ENCODE data around the gene EFR3B. TPM values are rescaled to one million over a fixed set of nuclear protein-coding genes. Genes with fewer than 3 reads are reported as not detected.

The EFR3B gene
- total and polyA plus RNA-seq, 2 of the 4 experiments (the other 2 are of a cell fraction): 0.38 to 0.90 TPM

GRCh38 chr2:25119263-25119662, 77.4 kb downstream of the EFR3B start:
- Histone ChIP-seq H3K27me3 (ENCODE audit: control insufficient read depth, insufficient read depth, low read length) (no peaks in the 10 kb centered on the region), H2AFZ (replicated peaks; ENCODE audit: low read length, poor library complexity) (no peak overlapping the region), H3K9me3 (ENCODE audit: control insufficient read depth, insufficient read depth, low read length) (no peaks in the 10 kb centered on the region), H2BK120ac (ENCODE audit: low read depth, low read length) (no peak overlapping the region), H2BK15ac (ENCODE audit: low read depth, low read length) (no peak overlapping the region), H2AK9ac (replicated peaks; ENCODE audit: low read depth, low read length, poor library complexity) (no peak overlapping the region), H3K23ac (ENCODE audit: low read depth, low read length) (no peak overlapping the region), H4K8ac (ENCODE audit: low read depth in 2 of 2, low read length in 2 of 2) (no peak overlapping the region), H3K9ac (ENCODE audit: low read depth, low read length) (no peak overlapping the region), H3K4me3 (ENCODE audit: insufficient read depth, low read depth, low read length) (no peak overlapping the region), H3K4me2 (ENCODE audit: low read depth, low read length) (no peak overlapping the region), H4K5ac (ENCODE audit: low read depth, low read length) (no peak overlapping the region), H2AK5ac (ENCODE audit: low read depth, low read length) (no peak overlapping the region), H3K9me1 (ENCODE audit: insufficient read depth, low read length) (no peaks in the 10 kb centered on the region), H3K36me3 (ENCODE audit: control insufficient read depth, insufficient read depth, low read length) (no peaks in the 10 kb centered on the region), H2BK5ac (ENCODE audit: low read depth, low read length, poor library complexity, severe bottlenecking) (no peak overlapping the region), H3K56ac (ENCODE audit: extremely low read depth, insufficient read depth, low read length) (no peak overlapping the region), H2BK20ac (ENCODE audit: low read depth, low read length) (no peak overlapping the region), H4K20me1 (ENCODE audit: insufficient read depth, low read length) (no peaks in the 10 kb centered on the region), H3K27ac (ENCODE audit: insufficient read depth, low read length) (no peak overlapping the region), H3K4me1 (ENCODE audit: control insufficient read depth, insufficient read depth, low read length) (no peaks in the 10 kb centered on the region), H3K18ac (ENCODE audit: low read depth, low read length) (no peak overlapping the region), H3K79me1 (ENCODE audit: low read depth in 1 of 2, low read length in 2 of 2) (no peaks in the 10 kb centered on the region), H4K91ac (ENCODE audit: insufficient read depth, low read depth, low read length) (no peak overlapping the region), H3K14ac (replicated peaks; ENCODE audit: low read depth, low read length) (no peak overlapping the region), H3K4ac (ENCODE audit: low read depth, low read length) (no peak overlapping the region)
- dilution Hi-C loops (cut with HindIII; ENCODE audit: low sequenced_read_pairs, unreplicated experiment) (no loop called here), intact Hi-C loops (cut with micrococcal nuclease) (no loop called here), in situ Hi-C loops (cut with MboI; ENCODE audit: low sequenced_read_pairs) (no loop called here)
- no peak for DNase-seq
- ATAC-seq (ENCODE audit: low read depth): no peak
- POLR2A ChIA-PET (ENCODE audit: unreplicated experiment): no interaction called here
- CTCF ChIA-PET: interaction anchor here (1.3 kb wide), 1 partner anchor 10 kb away, joined by 3 read pairs; no protein-coding TSS in a partner anchor
- TF ChIP-seq MAZ (IDR thresholded peaks at IDR 0.05; ENCODE audit: borderline replicate concordance, low read depth, low read length): no peak
- no peak for TF ChIP-seq CHD1 (IDR thresholded peaks at IDR 0.05; ENCODE audit: low read depth, low read length)
- TF ChIP-seq RCOR1 (IDR thresholded peaks at IDR 0.05; ENCODE audit: insufficient replicate concordance, low read length): no peak
- TF ChIP-seq RAD21 (IDR thresholded peaks at IDR 0.05; ENCODE audit: low read length): no peak
- TF ChIP-seq MAFK (IDR thresholded peaks at IDR 0.05; ENCODE audit: low read depth, low read length): no peak
- TF ChIP-seq NFE2L2 (IDR thresholded peaks at IDR 0.05; ENCODE audit: low read depth, low read length): no peak
- no peak for TF ChIP-seq ELK1 (IDR thresholded peaks at IDR 0.05; ENCODE audit: borderline replicate concordance, low read depth, low read length)
- no peak for TF ChIP-seq MXI1 (IDR thresholded peaks at IDR 0.05; ENCODE audit: borderline replicate concordance, low read depth, low read length)
- TF ChIP-seq POLR2A (IDR thresholded peaks at IDR 0.05; ENCODE audit: low read depth, low read length): no peak
- no peak for TF ChIP-seq RFX5 (IDR thresholded peaks at IDR 0.05; ENCODE audit: low read depth, low read length)
- TF ChIP-seq, protein P1, sequence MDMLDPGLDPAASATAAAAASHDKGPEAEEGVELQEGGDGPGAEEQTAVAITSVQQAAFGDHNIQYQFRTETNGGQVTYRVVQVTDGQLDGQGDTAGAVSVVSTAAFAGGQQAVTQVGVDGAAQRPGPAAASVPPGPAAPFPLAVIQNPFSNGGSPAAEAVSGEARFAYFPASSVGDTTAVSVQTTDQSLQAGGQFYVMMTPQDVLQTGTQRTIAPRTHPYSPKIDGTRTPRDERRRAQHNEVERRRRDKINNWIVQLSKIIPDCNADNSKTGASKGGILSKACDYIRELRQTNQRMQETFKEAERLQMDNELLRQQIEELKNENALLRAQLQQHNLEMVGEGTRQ (IDR thresholded peaks at IDR 0.05; ENCODE audit: low read depth, low read length): no peak
- TF ChIP-seq, protein P2, sequence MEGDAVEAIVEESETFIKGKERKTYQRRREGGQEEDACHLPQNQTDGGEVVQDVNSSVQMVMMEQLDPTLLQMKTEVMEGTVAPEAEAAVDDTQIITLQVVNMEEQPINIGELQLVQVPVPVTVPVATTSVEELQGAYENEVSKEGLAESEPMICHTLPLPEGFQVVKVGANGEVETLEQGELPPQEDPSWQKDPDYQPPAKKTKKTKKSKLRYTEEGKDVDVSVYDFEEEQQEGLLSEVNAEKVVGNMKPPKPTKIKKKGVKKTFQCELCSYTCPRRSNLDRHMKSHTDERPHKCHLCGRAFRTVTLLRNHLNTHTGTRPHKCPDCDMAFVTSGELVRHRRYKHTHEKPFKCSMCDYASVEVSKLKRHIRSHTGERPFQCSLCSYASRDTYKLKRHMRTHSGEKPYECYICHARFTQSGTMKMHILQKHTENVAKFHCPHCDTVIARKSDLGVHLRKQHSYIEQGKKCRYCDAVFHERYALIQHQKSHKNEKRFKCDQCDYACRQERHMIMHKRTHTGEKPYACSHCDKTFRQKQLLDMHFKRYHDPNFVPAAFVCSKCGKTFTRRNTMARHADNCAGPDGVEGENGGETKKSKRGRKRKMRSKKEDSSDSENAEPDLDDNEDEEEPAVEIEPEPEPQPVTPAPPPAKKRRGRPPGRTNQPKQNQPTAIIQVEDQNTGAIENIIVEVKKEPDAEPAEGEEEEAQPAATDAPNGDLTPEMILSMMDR (conservative IDR thresholded peaks at IDR 0.05; ENCODE audit: low read depth, low read length): no peak
- TF ChIP-seq FOS (IDR thresholded peaks at IDR 0.05; ENCODE audit: low read depth, low read length): no peak
- TF ChIP-seq SMC3 (IDR thresholded peaks at IDR 0.05; ENCODE audit: low read depth, low read length): no peak
- no peak for TF ChIP-seq BHLHE40 (IDR thresholded peaks at IDR 0.05; ENCODE audit: low read depth, low read length)
- TF ChIP-seq CEBPB (IDR thresholded peaks at IDR 0.05; ENCODE audit: low read depth, low read length): no peak
- 80% methylated on average over 5 of the region's 11 CpGs; no CpG with 5 or more reads in 1 of the 2 experiments for WGBS, 2 experiments (ENCODE audit: extremely low coverage in 2 of 2, insufficient read length in 1 of 2)
- no TSS peak for BruUV-seq (replicated peaks)

Measured in IMR-90 (cell line).